Endodermal cell (in vitro differentiated cells): ENCODE measurements around the gene SMDT1. TPM values are rescaled to one million over a fixed set of nuclear protein-coding genes. Genes with fewer than 3 reads are reported as not detected.

Source experiments
- DNase-seq: peaks from one replicate; pipeline ENCODE4 v3.0.0-alpha.2; 2017
- H3K27ac ChIP-seq: 2 replicates; pipeline ENCODE4 v1.5.1; 2013; ENCODE audit warnings: mild to moderate bottlenecking, low read depth, low read length, moderate library complexity
- H3K27me3 ChIP-seq: 2 replicates; pipeline ENCODE4 v1.6.1; 2013; ENCODE audit warnings: mild to moderate bottlenecking, low read length, moderate library complexity; ENCODE audit not compliant: insufficient read depth, control insufficient read depth, poor library complexity, severe bottlenecking
- H3K36me3 ChIP-seq: 2 replicates; pipeline ENCODE4 v1.7.0; 2013; ENCODE audit warnings: mild to moderate bottlenecking, low read length, moderate library complexity; ENCODE audit not compliant: control insufficient read depth, insufficient read depth
- H3K4me1 ChIP-seq: one replicate; pipeline ENCODE4 v1.7.0; 2013; ENCODE audit warnings: low read length; ENCODE audit not compliant: control insufficient read depth, insufficient read depth
- H3K4me3 ChIP-seq: 2 replicates; pipeline ENCODE4 v1.5.1; 2013; ENCODE audit warnings: mild to moderate bottlenecking, low read length, moderate library complexity
- H3K9ac ChIP-seq: 2 replicates; pipeline ENCODE4 v1.6.1; 2013; ENCODE audit warnings: mild to moderate bottlenecking, low read length, moderate library complexity; ENCODE audit not compliant: poor library complexity, severe bottlenecking; ENCODE audit errors: extremely low read depth
- H3K9me3 ChIP-seq: 2 replicates; pipeline ENCODE4 v1.6.1; 2013; ENCODE audit warnings: mild to moderate bottlenecking, low read length, moderate library complexity; ENCODE audit not compliant: control insufficient read depth
- H3K27ac Mint-ChIP-seq: 2 replicates; pipeline ENCODE4 v1.8.0; 2020; ENCODE audit warnings: mixed read lengths
- H3K27me3 Mint-ChIP-seq: 2 replicates; pipeline ENCODE4 v1.8.0; 2021; ENCODE audit warnings: mild to moderate bottlenecking, mixed read lengths; ENCODE audit not compliant: insufficient read depth
- H3K36me3 Mint-ChIP-seq: 2 replicates; pipeline ENCODE4 v1.8.0; 2020; ENCODE audit warnings: low read depth, mixed read lengths
- H3K4me1 Mint-ChIP-seq: 2 replicates; pipeline ENCODE4 v1.8.0; 2020; ENCODE audit warnings: mixed read lengths
- H3K4me3 Mint-ChIP-seq: 2 replicates; pipeline ENCODE4 v1.8.0; 2020; ENCODE audit warnings: mild to moderate bottlenecking, moderate library complexity, mixed read lengths
- H3K9me3 Mint-ChIP-seq: 2 replicates; pipeline ENCODE4 v1.8.0; 2020; ENCODE audit warnings: mild to moderate bottlenecking, mixed read lengths
- WGBS, 2 experiments: methylation state at CpG; one replicate each; pipeline versions ENCODE4 v1.1.5 to v1.1.7; 2013; ENCODE audit warnings: missing lambda C conversion rate in 2 of 2, mixed read lengths in 1 of 2; ENCODE audit not compliant: insufficient coverage in 1 of 2, insufficient read length in 1 of 2; 5-methylcytosine and 5-hydroxymethylcytosine counted together
- total RNA-seq, 2 donors: library from RNA; stranded (reverse); fragmentation: NEBNext Ultra II Directional in 1 of 2; extraction: Animal tissue kit (Norgen Biotek cat#: 25700) in 1 of 2; gene quantifications; 2 replicates in 1 of 2; 3 replicates in 1 of 2; pipeline ENCODE4 v1.2.1, GENCODE V29; 2021
- TF ChIP-seq, protein P1 (sequence below): fragments of 200-600 bp; sonication (generic); conservative IDR thresholded peaks from 2 replicates; pipeline ENCODE4 v1.5.0; 2021; ENCODE audit warnings: antibody characterized with exemption, mild to moderate bottlenecking

SMDT1 gene
- total RNA-seq, 2 donors from 2014 or later = 29.5 to 41.3 TPM

DNA sequence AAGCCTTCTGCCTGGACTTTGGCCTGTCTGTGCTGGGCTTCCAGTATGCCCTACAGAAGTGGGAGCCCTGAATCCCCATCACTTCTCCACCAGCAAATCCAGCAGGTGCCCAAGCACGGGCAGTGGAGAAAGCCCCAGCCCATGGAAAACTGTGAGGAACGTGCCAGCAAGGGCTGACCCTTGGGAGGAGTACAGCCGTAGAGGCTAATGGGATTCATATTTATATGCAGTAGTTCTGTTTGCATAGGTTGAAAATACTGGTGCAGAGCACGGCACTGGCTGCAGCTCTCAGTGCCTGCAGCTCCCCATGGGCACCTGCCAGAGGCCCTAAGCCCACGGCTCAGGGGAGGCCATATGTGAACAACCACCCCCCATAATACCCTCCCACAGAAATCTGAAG lies 19.0 kb upstream of the SMDT1 start:
- peaks cover 30% of the 10 kb centered on the region for H3K36me3 ChIP-seq
- no peak overlapping the region for H3K4me3 ChIP-seq
- TF ChIP-seq, protein P1, sequence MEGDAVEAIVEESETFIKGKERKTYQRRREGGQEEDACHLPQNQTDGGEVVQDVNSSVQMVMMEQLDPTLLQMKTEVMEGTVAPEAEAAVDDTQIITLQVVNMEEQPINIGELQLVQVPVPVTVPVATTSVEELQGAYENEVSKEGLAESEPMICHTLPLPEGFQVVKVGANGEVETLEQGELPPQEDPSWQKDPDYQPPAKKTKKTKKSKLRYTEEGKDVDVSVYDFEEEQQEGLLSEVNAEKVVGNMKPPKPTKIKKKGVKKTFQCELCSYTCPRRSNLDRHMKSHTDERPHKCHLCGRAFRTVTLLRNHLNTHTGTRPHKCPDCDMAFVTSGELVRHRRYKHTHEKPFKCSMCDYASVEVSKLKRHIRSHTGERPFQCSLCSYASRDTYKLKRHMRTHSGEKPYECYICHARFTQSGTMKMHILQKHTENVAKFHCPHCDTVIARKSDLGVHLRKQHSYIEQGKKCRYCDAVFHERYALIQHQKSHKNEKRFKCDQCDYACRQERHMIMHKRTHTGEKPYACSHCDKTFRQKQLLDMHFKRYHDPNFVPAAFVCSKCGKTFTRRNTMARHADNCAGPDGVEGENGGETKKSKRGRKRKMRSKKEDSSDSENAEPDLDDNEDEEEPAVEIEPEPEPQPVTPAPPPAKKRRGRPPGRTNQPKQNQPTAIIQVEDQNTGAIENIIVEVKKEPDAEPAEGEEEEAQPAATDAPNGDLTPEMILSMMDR = no peak
- no peak overlapping the region for H3K9ac ChIP-seq
- no peak overlapping the region for H3K27ac ChIP-seq
- peaks cover 59% of the 10 kb centered on the region for H3K36me3 Mint-ChIP-seq
- H3K4me1 ChIP-seq = no peaks in the 10 kb centered on the region
- H3K27ac Mint-ChIP-seq = no peak overlapping the region
- no peaks in the 10 kb centered on the region for H3K27me3 Mint-ChIP-seq
- 95% methylated on average over 5 of the region's 5 CpGs; no CpG with 5 or more reads in 1 of the 2 experiments for WGBS, 2 experiments
- peaks cover 6% of the 10 kb centered on the region for H3K4me1 Mint-ChIP-seq
- H3K4me3 Mint-ChIP-seq = no peak overlapping the region
- H3K9me3 Mint-ChIP-seq = peaks cover 31% of the 10 kb centered on the region
- no peak for DNase-seq
- no peaks in the 10 kb centered on the region for H3K27me3 ChIP-seq
- H3K9me3 ChIP-seq = peaks cover 25% of the 10 kb centered on the region

DNA sequence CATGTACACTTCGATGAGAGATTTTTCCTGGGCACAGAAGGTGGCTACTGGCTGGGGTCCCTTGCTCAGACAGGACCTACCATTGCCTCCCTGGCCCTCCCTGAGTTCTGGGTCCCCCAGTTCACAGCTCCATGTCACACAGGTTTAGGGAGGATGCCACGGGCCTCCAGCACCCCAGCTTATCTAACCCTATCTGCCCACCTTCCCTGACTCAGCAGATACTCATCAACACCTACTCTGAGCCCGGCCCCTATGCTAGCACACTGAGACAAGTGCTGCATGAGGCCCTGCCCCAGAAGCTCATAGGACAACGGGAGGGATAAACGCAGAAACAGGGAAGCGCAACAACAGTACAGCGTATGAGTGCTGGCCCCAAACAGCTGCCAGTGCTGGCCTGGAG lies 18.5 kb upstream of the SMDT1 start:
- 91 to 97% methylated on average over 6 to 7 of the region's 7 CpGs for WGBS, 2 experiments
- Histone ChIP-seq H3K4me3 (no peak overlapping the region), H3K27ac (no peak overlapping the region), H3K4me1 (no peaks in the 10 kb centered on the region), H3K27me3 (no peaks in the 10 kb centered on the region), H3K36me3 (peaks cover 30% of the 10 kb centered on the region), H3K9me3 (peaks cover 25% of the 10 kb centered on the region), H3K9ac (no peak overlapping the region)
- H3K4me1 Mint-ChIP-seq = peaks cover 9% of the 10 kb centered on the region
- TF ChIP-seq, protein P1 = no peak
- peaks cover 26% of the 10 kb centered on the region for H3K9me3 Mint-ChIP-seq
- no peaks in the 10 kb centered on the region for H3K27me3 Mint-ChIP-seq
- H3K27ac Mint-ChIP-seq = no peak overlapping the region
- peaks cover 62% of the 10 kb centered on the region for H3K36me3 Mint-ChIP-seq
- H3K4me3 Mint-ChIP-seq = no peak overlapping the region
- no peak for DNase-seq

DNA sequence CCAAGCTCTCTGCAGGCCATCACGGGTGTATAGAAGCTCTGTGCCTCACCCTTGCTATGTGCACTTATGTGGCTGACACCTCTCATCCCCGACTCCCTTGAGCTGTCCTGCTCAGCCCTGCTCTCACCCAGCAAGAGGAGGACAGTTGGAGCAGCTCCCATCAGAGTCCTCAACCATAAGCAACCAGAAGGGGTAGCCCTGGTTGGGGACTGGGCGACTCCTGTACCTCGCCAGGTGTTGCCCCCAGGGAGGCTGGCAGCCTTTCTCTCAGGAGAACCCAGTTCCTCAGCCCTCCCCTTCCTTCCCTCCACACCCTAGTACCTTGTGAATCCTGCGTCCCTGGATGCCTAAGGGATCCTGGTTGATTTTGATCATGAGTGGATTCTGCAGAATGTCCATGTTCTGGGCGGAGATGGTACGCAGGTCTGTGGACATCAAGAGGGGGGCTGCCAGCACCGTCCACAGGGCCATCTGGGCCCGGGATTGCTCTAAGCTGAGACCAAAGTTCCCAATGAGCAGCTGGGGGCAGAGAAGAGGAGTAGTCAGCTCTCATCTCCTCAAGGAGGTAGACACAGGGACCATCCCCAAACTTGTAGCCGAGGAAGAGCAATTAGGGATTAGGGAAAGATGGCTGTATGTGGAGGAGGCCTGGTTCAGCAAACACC lies 16.9 kb upstream of the SMDT1 start:
- H3K4me3 Mint-ChIP-seq = no peak overlapping the region
- no peak overlapping the region for H3K27ac ChIP-seq
- H3K36me3 ChIP-seq = peaks cover 38% of the 10 kb centered on the region
- H3K4me1 ChIP-seq = no peaks in the 10 kb centered on the region
- peaks cover 71% of the 10 kb centered on the region for H3K36me3 Mint-ChIP-seq
- H3K9me3 Mint-ChIP-seq = peaks cover 11% of the 10 kb centered on the region
- H3K27me3 ChIP-seq = no peaks in the 10 kb centered on the region
- H3K27ac Mint-ChIP-seq = no peak overlapping the region
- no peak overlapping the region for H3K4me3 ChIP-seq
- H3K27me3 Mint-ChIP-seq = no peaks in the 10 kb centered on the region
- no peak overlapping the region for H3K9ac ChIP-seq
- peaks cover 9% of the 10 kb centered on the region for H3K4me1 Mint-ChIP-seq
- peaks cover 12% of the 10 kb centered on the region for H3K9me3 ChIP-seq
- no peak for DNase-seq
- TF ChIP-seq, protein P1 = no peak
- WGBS, 2 experiments = 93 to 95% methylated on average over 8 to 10 of the region's 10 CpGs
